Duodenal mucosa (tissue), 2 donors: ENCODE results near the gene GPC5.
"Not testable (repeated sequence)": the region's sequence is repeated elsewhere in the genome, so short reads cannot be mapped to it uniquely, and the experiment has no call there.

Experiments used
- H3K27ac ChIP-seq: one replicate; pipeline ENCODE4 v1.7.0; 2013; ENCODE audit warnings: low read depth, low read length
- H3K27me3 ChIP-seq, 2 donors: one replicate each; pipeline ENCODE4 v1.7.0; 2013; ENCODE audit warnings: low read length in 2 of 2, control low read depth in 1 of 2; ENCODE audit not compliant: insufficient read depth in 2 of 2, control insufficient read depth in 1 of 2
- H3K36me3 ChIP-seq, 2 donors: one replicate each; pipeline ENCODE4 v1.7.0; 2013; ENCODE audit warnings: low read length in 2 of 2, control low read depth in 1 of 2; ENCODE audit not compliant: insufficient read depth in 2 of 2, control insufficient read depth in 1 of 2
- H3K4me1 ChIP-seq, 2 donors: one replicate each; pipeline ENCODE4 v1.7.0; 2013; ENCODE audit warnings: low read length in 2 of 2, control low read depth in 1 of 2; ENCODE audit not compliant: insufficient read depth in 2 of 2, control insufficient read depth in 1 of 2
- H3K4me3 ChIP-seq, 2 donors: one replicate each; pipeline ENCODE4 v1.7.0; 2013; ENCODE audit warnings: low read length in 2 of 2, low read depth in 1 of 2
- H3K9ac ChIP-seq, 2 donors: one replicate each; pipeline ENCODE4 v1.7.0; 2013; ENCODE audit warnings: low read length in 2 of 2, low read depth in 1 of 2
- H3K9me3 ChIP-seq, 2 donors: one replicate each; pipeline ENCODE4 v1.7.0; 2013; ENCODE audit warnings: low read length in 2 of 2, control low read depth in 1 of 2; ENCODE audit not compliant: control insufficient read depth in 1 of 2

Gene GPC5

GRCh38 chr13:91399189-91400062 lies 1.0 kb downstream of the GPC5 start:
- Histone ChIP-seq H3K9me3 (no peaks in the 10 kb centered on the region), H3K36me3 (no peaks in the 10 kb centered on the region), H3K9ac (no peak overlapping the region), H3K27me3 (peaks cover 31 to 59% of the 10 kb centered on the region in 2 donors), H3K4me1 (peaks cover 0 to 12% of the 10 kb centered on the region in 2 donors), H3K4me3 (peak overlapping the region in 1 of 2 donors; percentile 62), H3K27ac (no peak overlapping the region)

DNA sequence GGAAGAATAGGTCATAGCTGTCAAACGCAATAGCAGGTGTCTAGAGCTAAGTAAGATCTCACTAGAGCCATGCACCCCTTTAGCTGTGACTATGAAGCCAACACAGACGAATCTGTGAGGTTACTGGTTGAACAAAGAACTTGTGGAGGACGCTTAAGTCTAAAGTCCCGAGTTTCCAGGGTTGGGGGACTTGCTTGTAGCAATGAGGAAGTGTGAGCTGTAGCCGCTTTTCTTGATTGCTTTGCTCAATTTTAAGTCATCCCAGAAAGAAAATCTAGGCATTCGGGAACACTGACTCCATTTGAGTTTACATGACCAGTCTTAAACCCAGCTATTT lies 1.6 kb downstream of the GPC5 start:
- no peak overlapping the region for H3K27ac ChIP-seq
- H3K9ac ChIP-seq = no peak overlapping the region
- H3K4me1 ChIP-seq = peaks cover 0 to 12% of the 10 kb centered on the region in 2 donors
- no peak overlapping the region for H3K4me3 ChIP-seq
- H3K27me3 ChIP-seq = peaks cover 25 to 53% of the 10 kb centered on the region in 2 donors
- H3K36me3 ChIP-seq = no peaks in the 10 kb centered on the region
- no peaks in the 10 kb centered on the region for H3K9me3 ChIP-seq

DNA sequence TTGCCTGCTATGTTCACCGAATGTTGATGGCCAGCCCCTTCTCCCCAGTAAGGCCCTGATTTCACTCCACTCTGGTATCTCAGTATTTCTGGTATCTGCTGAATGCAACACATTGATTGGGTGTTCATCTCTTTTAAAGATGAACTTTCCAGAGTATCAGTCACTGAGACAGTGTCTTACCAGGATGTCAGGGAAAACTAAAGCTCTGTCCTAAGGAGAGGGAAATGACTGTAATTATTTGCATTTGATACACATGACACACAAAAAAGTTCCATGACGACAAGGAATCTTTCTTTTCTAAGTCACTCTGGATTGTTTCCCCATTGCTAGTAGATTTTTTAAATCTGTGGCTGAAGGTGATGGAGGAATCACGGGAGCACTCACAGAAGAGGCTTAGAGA lies 2.2 kb downstream of the GPC5 start:
- Histone ChIP-seq H3K9me3 (no peaks in the 10 kb centered on the region), H3K4me3 (no peak overlapping the region), H3K36me3 (no peaks in the 10 kb centered on the region), H3K27me3 (peaks cover 25 to 49% of the 10 kb centered on the region in 2 donors), H3K27ac (no peak overlapping the region), H3K4me1 (peaks cover 0 to 12% of the 10 kb centered on the region in 2 donors), H3K9ac (no peak overlapping the region)

DNA sequence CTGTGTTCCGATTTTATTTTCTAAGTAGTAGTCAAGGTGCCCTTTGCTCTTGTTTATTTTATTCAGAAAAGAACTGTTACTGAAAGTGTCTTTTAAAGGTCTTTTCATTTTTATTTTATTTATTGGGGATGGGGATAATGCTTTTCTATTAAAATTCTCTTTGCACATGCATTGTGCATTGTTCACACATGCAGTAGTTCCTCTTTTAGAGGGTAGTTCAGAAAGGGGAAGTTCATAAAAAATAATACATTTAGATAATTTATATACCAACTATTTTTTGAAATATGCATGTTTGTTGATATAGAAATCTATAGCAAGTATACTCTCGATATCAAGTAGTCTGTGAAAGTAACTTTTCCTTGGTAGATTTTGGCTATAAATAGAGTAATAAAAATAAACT lies 3.5 kb downstream of the GPC5 start:
- Histone ChIP-seq H3K27me3 (peaks cover 21 to 40% of the 10 kb centered on the region in 2 donors), H3K27ac (no peak overlapping the region), H3K4me1 (peaks cover 0 to 12% of the 10 kb centered on the region in 2 donors), H3K9ac (no peak overlapping the region), H3K4me3 (no peak overlapping the region), H3K36me3 (no peaks in the 10 kb centered on the region), H3K9me3 (no peaks in the 10 kb centered on the region)

GRCh38 chr13:91405240-91405639 lies 6.8 kb downstream of the GPC5 start:
- Histone ChIP-seq H3K4me1 (no peaks in the 10 kb centered on the region), H3K9ac (no peak overlapping the region), H3K9me3 (no peaks in the 10 kb centered on the region), H3K36me3 (no peaks in the 10 kb centered on the region), H3K27me3 (peaks cover 5 to 12% of the 10 kb centered on the region in 2 donors), H3K27ac (no peak overlapping the region), H3K4me3 (no peak overlapping the region)

DNA sequence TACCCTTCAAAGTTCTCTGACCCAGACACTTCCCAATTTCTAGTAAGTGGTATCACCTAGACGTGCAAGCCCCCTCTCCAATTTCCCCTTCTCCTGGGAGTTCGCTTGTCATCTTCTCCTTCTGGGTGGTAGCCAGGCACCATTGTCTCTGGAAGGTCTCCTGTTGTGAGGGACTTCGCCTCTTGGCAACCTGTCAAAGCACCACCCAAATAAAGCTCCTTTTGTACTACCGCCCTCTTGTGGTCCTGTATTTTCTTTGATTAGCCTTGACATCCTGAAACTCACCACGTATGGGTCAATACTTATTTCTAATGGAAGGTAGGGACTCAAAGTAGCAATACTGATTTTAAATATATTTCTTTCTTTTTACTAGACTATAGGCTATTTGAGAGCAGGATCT lies 8.2 kb downstream of the GPC5 start:
- Histone ChIP-seq H3K4me1 (no peaks in the 10 kb centered on the region), H3K27me3 (peaks cover 0 to 3% of the 10 kb centered on the region in 2 donors), H3K27ac (no peak overlapping the region), H3K9me3 (no peaks in the 10 kb centered on the region), H3K4me3 (no peak overlapping the region), H3K36me3 (no peaks in the 10 kb centered on the region), H3K9ac (no peak overlapping the region)

DNA sequence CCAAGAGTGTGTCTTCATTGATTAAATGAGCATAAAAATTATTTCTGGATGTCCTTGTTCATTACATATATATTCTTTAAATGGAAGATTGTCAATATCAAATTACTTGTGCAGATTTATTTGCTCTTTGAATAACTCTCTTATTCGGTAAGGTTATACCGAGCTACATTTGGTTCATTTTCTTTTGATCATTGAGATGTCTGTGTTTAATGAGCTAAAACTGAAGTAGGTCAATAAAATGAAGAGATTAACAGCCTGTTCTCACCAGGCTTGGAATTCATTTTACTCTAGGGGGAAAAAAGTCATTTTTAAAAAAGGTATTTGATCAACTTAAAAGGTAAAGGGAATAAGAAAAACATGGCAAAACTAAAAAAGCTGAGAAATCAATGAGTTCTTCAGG lies 10.6 kb downstream of the GPC5 start:
- Histone ChIP-seq H3K27me3 (no peaks in the 10 kb centered on the region), H3K9me3 (no peaks in the 10 kb centered on the region), H3K36me3 (no peaks in the 10 kb centered on the region), H3K4me1 (no peaks in the 10 kb centered on the region), H3K4me3 (no peak overlapping the region), H3K9ac (no peak overlapping the region), H3K27ac (no peak overlapping the region)

GRCh38 chr13:91416579-91416978 lies 18.2 kb downstream of the GPC5 start:
- H3K27ac ChIP-seq, H3K9me3 ChIP-seq, H3K4me3 ChIP-seq: not testable (repeated sequence)

GRCh38 chr13:91417660-91418325 lies 19.4 kb downstream of the GPC5 start:
- H3K4me3 ChIP-seq = no peak overlapping the region
- no peaks in the 10 kb centered on the region for H3K4me1 ChIP-seq
- no peak overlapping the region for H3K27ac ChIP-seq
- no peaks in the 10 kb centered on the region for H3K9me3 ChIP-seq
- H3K9ac ChIP-seq = no peak overlapping the region
- no peaks in the 10 kb centered on the region for H3K36me3 ChIP-seq
- H3K27me3 ChIP-seq = no peaks in the 10 kb centered on the region

More at GRCh38 chr13:91416579-91416978, 18.2 kb downstream of the GPC5 start:
- H3K27me3 ChIP-seq, H3K4me1 ChIP-seq, H3K36me3 ChIP-seq, H3K9ac ChIP-seq: not testable (repeated sequence)

- Histone ChIP-seq H3K9ac (no peak overlapping the region), H3K27me3 (no peaks in the 10 kb centered on the region), H3K36me3 (no peaks in the 10 kb centered on the region), H3K4me1 (no peaks in the 10 kb centered on the region), H3K27ac (no peak overlapping the region), H3K9me3 (peaks cover 14 to 15% of the 10 kb centered on the region in 2 donors), H3K4me3 (no peak overlapping the region)
Observed at GRCh38 chr13:91426913-91427312, 28.5 kb downstream of the GPC5 start.
